Amygdala (tissue), 56 donors: ENCODE results near the gene CDC42.
"Not testable (repeated sequence)": the region's sequence is repeated elsewhere in the genome, so short reads cannot be mapped to it uniquely, and the experiment has no call there.

Experiments used
- DNase-seq, 56 donors: peaks; one replicate each; lab custom pipeline; 2025; lab: John Stamatoyannopoulos, UW

The CDC42 gene

GRCh38 chr1:22064751-22065402, 12.4 kb downstream of the CDC42 start:
- DNase-seq = no peak

- no peak for DNase-seq
These were observed 19.0 kb downstream of the CDC42 start for GRCh38 chr1:22071511-22071910.

GRCh38 chr1:22074803-22075202, 22.3 kb downstream of the CDC42 start:
- no peak for DNase-seq

GRCh38 chr1:22075718-22076117, 23.2 kb downstream of the CDC42 start:
- DNase-seq = no peak

- DNase-seq = no peak
These were observed 23.8 kb downstream of the CDC42 start for GRCh38 chr1:22076346-22076745.

GRCh38 chr1:22077728-22078127, 25.2 kb downstream of the CDC42 start:
- DNase-seq = no peak

- DNase-seq = no peak
These were observed 25.6 kb downstream of the CDC42 start for GRCh38 chr1:22078133-22078532.

- no peak for DNase-seq
These were observed 27.7 kb downstream of the CDC42 start for GRCh38 chr1:22080191-22080590.

- DNase-seq = no peak
These were observed 35.8 kb downstream of the CDC42 start for GRCh38 chr1:22088331-22088730.

GRCh38 chr1:22089134-22089571, 36.6 kb downstream of the CDC42 start:
- no peak for DNase-seq

GRCh38 chr1:22089787-22090186, 37.3 kb downstream of the CDC42 start:
- DNase-seq = no peak

GRCh38 chr1:22090867-22091266, 38.4 kb downstream of the CDC42 start:
- no peak for DNase-seq

- not testable (repeated sequence) for DNase-seq
These were observed 39.7 kb downstream of the CDC42 start for GRCh38 chr1:22092026-22092768.

GRCh38 chr1:22093513-22093912, 41.0 kb downstream of the CDC42 start:
- no peak for DNase-seq

GRCh38 chr1:22096036-22096435, 43.5 kb downstream of the CDC42 start:
- DNase-seq = no peak

GRCh38 chr1:22096463-22096862, 44.0 kb downstream of the CDC42 start:
- no peak for DNase-seq

GRCh38 chr1:22098752-22099151, 46.2 kb downstream of the CDC42 start:
- DNase-seq = no peak

- DNase-seq = no peak
These were observed 47.7 kb downstream of the CDC42 start for GRCh38 chr1:22100168-22100567.

- no peak for DNase-seq
These were observed 48.7 kb downstream of the CDC42 start for GRCh38 chr1:22101199-22101598.

GRCh38 chr1:22101995-22102394, 49.5 kb downstream of the CDC42 start:
- no peak for DNase-seq

GRCh38 chr1:22102746-22103145, 50.2 kb downstream of the CDC42 start:
- DNase-seq = no peak

GRCh38 chr1:22104094-22104493, 51.6 kb downstream of the CDC42 start:
- DNase-seq = no peak
